Mucosa of rectum (tissue), 2 donors: ENCODE results near the gene CYB5R3.
"Not testable (repeated sequence)": the region's sequence is repeated elsewhere in the genome, so short reads cannot be mapped to it uniquely, and the experiment has no call there.

ENCODE experiments used
- H3K27ac ChIP-seq, 2 donors: one replicate each; pipeline ENCODE4 v1.7.0; 2013; ENCODE audit warnings: inconsistent platforms in 2 of 2, low read depth in 2 of 2, low read length in 2 of 2
- H3K27me3 ChIP-seq, 2 donors: one replicate each; pipeline ENCODE4 v1.7.0; 2013; ENCODE audit warnings: low read length in 2 of 2; ENCODE audit not compliant: control insufficient read depth in 2 of 2, insufficient read depth in 2 of 2
- H3K36me3 ChIP-seq, 2 donors: one replicate each; pipeline ENCODE4 v1.7.0; 2013; ENCODE audit warnings: low read length in 2 of 2; ENCODE audit not compliant: control insufficient read depth in 2 of 2, insufficient read depth in 2 of 2
- H3K4me1 ChIP-seq, 2 donors: one replicate each; pipeline ENCODE4 v1.7.0; 2013; ENCODE audit warnings: low read length in 2 of 2, mild to moderate bottlenecking in 1 of 2; ENCODE audit not compliant: control insufficient read depth in 2 of 2, insufficient read depth in 2 of 2
- H3K4me3 ChIP-seq, 2 donors: one replicate each; pipeline ENCODE4 v1.7.0; 2013; ENCODE audit warnings: low read length in 2 of 2
- H3K9ac ChIP-seq, 2 donors: one replicate each; pipeline ENCODE4 v1.7.0; 2013; ENCODE audit warnings: low read length in 2 of 2, low read depth in 1 of 2, mild to moderate bottlenecking in 1 of 2
- H3K9me3 ChIP-seq, 2 donors: one replicate each; pipeline ENCODE4 v1.7.0; 2013; ENCODE audit warnings: low read length in 2 of 2; ENCODE audit not compliant: control insufficient read depth in 2 of 2
- donor health status: healthy.
- donor health status: Normal muscosa, but diverticular disease.

CYB5R3 gene

GRCh38 chr22:42678894-42679293 is 29.7 kb upstream of the CYB5R3 start:
- no peak overlapping the region for H3K27ac ChIP-seq
- H3K4me1 ChIP-seq: peaks cover 3 to 14% of the 10 kb centered on the region in 2 donors
- H3K36me3 ChIP-seq: no peaks in the 10 kb centered on the region
- H3K4me3 ChIP-seq: no peak overlapping the region
- no peak overlapping the region for H3K9ac ChIP-seq
- H3K9me3 ChIP-seq: no peaks in the 10 kb centered on the region
- no peaks in the 10 kb centered on the region for H3K27me3 ChIP-seq

- H3K4me3 ChIP-seq, H3K4me1 ChIP-seq, H3K27me3 ChIP-seq, H3K27ac ChIP-seq, H3K36me3 ChIP-seq, H3K9ac ChIP-seq, H3K9me3 ChIP-seq: not testable (repeated sequence)
These were observed 28.7 kb upstream of the CYB5R3 start for GRCh38 chr22:42677936-42678335.

GRCh38 chr22:42676059-42676607 is 26.9 kb upstream of the CYB5R3 start:
- H3K9me3 ChIP-seq: no peaks in the 10 kb centered on the region
- no peaks in the 10 kb centered on the region for H3K27me3 ChIP-seq
- no peaks in the 10 kb centered on the region for H3K36me3 ChIP-seq
- H3K4me1 ChIP-seq: peaks cover 2 to 9% of the 10 kb centered on the region in 2 donors
- no peak overlapping the region for H3K4me3 ChIP-seq
- H3K27ac ChIP-seq: peak overlapping the region; percentile 13 to 60
- H3K9ac ChIP-seq: no peak overlapping the region

- H3K27ac ChIP-seq: no peak overlapping the region
- no peak overlapping the region for H3K9ac ChIP-seq
- no peak overlapping the region for H3K4me3 ChIP-seq
- no peaks in the 10 kb centered on the region for H3K9me3 ChIP-seq
- no peaks in the 10 kb centered on the region for H3K27me3 ChIP-seq
- no peaks in the 10 kb centered on the region for H3K36me3 ChIP-seq
- peaks cover 2 to 9% of the 10 kb centered on the region in 2 donors for H3K4me1 ChIP-seq
These were observed 24.8 kb upstream of the CYB5R3 start for GRCh38 chr22:42673898-42674401.

- H3K36me3 ChIP-seq, H3K4me1 ChIP-seq, H3K4me3 ChIP-seq, H3K9me3 ChIP-seq, H3K27me3 ChIP-seq, H3K27ac ChIP-seq, H3K9ac ChIP-seq: not testable (repeated sequence)
These were observed 23.9 kb upstream of the CYB5R3 start for GRCh38 chr22:42673071-42673470.

- Histone ChIP-seq H3K27me3 (no peaks in the 10 kb centered on the region), H3K4me3 (no peak overlapping the region), H3K27ac (no peak overlapping the region), H3K4me1 (peaks cover 2 to 6% of the 10 kb centered on the region in 2 donors), H3K36me3 (no peaks in the 10 kb centered on the region), H3K9me3 (no peaks in the 10 kb centered on the region), H3K9ac (no peak overlapping the region)
These were observed 21.9 kb upstream of the CYB5R3 start for GRCh38 chr22:42670921-42671709.

GRCh38 chr22:42670046-42670445 is 20.9 kb upstream of the CYB5R3 start:
- H3K36me3 ChIP-seq: no peaks in the 10 kb centered on the region
- H3K27ac ChIP-seq: no peak overlapping the region
- peaks cover 0 to 3% of the 10 kb centered on the region in 2 donors for H3K4me1 ChIP-seq
- H3K9ac ChIP-seq: no peak overlapping the region
- H3K27me3 ChIP-seq: no peaks in the 10 kb centered on the region
- H3K4me3 ChIP-seq: no peak overlapping the region
- no peaks in the 10 kb centered on the region for H3K9me3 ChIP-seq

- not testable (repeated sequence) for H3K27ac ChIP-seq, H3K36me3 ChIP-seq, H3K9me3 ChIP-seq, H3K4me3 ChIP-seq, H3K4me1 ChIP-seq, H3K27me3 ChIP-seq, H3K9ac ChIP-seq
These were observed 17.2 kb upstream of the CYB5R3 start for GRCh38 chr22:42666393-42666792.

- Histone ChIP-seq H3K4me1 (peaks cover 0 to 3% of the 10 kb centered on the region in 2 donors), H3K4me3 (no peak overlapping the region), H3K9ac (no peak overlapping the region), H3K27me3 (peaks cover 0 to 3% of the 10 kb centered on the region in 2 donors), H3K9me3 (no peaks in the 10 kb centered on the region), H3K36me3 (no peaks in the 10 kb centered on the region), H3K27ac (no peak overlapping the region)
These were observed 16.0 kb upstream of the CYB5R3 start for GRCh38 chr22:42664976-42665831.
